ENCODE results near the gene NUDT16.

The NUDT16 gene

GRCh38 chr3:131381445-131382291, at the start of gene NUDT16 (continued):
- TF ChIP-seq YY1 (tag by site-specific recombination; IDR thresholded peaks at IDR 0.05), result peak; percentile 80; the same call in 1 of the 2 replicates
- TF ChIP-seq ZNF768 (tag by site-specific recombination; IDR thresholded peaks at IDR 0.05), result 0 out of 2 replicates have a peak, but pooled peaks have one; percentile 9
- TF ChIP-seq PATZ1 (tag by site-specific recombination; IDR thresholded peaks at IDR 0.05), result 0 out of 2 replicates have a peak, but pooled peaks have one; percentile 27
- peak; percentile 70 for TF ChIP-seq ZBTB20 (tag by site-specific recombination; IDR thresholded peaks at IDR 0.05)
- no peak for TF ChIP-seq ZFP37 (tag by site-specific recombination; IDR thresholded peaks at IDR 0.05)
- no peak for TF ChIP-seq ZNF10 (tag by site-specific recombination; IDR thresholded peaks at IDR 0.05)
- TF ChIP-seq KLF10 (tag by site-specific recombination; IDR thresholded peaks at IDR 0.05), result peak; percentile 99
- TF ChIP-seq WT1 (tag by site-specific recombination; IDR thresholded peaks at IDR 0.05), result no peak
- TF ChIP-seq OSR2 (tag by site-specific recombination; IDR thresholded peaks at IDR 0.05), result no peak
- peak; percentile 64; the same call in 1 of the 2 replicates for TF ChIP-seq ZBTB10 (tag by site-specific recombination; IDR thresholded peaks at IDR 0.05)
- no peak for TF ChIP-seq ZNF585B (tag by site-specific recombination; IDR thresholded peaks at IDR 0.05)
- TF ChIP-seq ZNF560 (tag by site-specific recombination; IDR thresholded peaks at IDR 0.05; ENCODE audit: borderline replicate concordance), result no peak
- TF ChIP-seq ZFHX2 (tag by site-specific recombination; conservative IDR thresholded peaks at IDR 0.05), result no peak
- peak; percentile 92 for TF ChIP-seq ZBTB8A (tag by site-specific recombination; IDR thresholded peaks at IDR 0.05)
- TF ChIP-seq ZNF398 (tag by site-specific recombination; IDR thresholded peaks at IDR 0.05), result no peak
- no peak for TF ChIP-seq GLI2 (tag by site-specific recombination; IDR thresholded peaks at IDR 0.05; ENCODE audit: borderline replicate concordance, low read depth)
- no peak for TF ChIP-seq ZNF138 (tag by site-specific recombination; IDR thresholded peaks at IDR 0.05; ENCODE audit: borderline replicate concordance)
- TF ChIP-seq TSHZ1 (tag by site-specific recombination; IDR thresholded peaks at IDR 0.05; ENCODE audit: borderline replicate concordance), result no peak
- no peak for TF ChIP-seq ZNF148 (tag by site-specific recombination; IDR thresholded peaks at IDR 0.05; ENCODE audit: borderline replicate concordance)
- TF ChIP-seq ZNF658 (tag by site-specific recombination; IDR thresholded peaks at IDR 0.05), result no peak
- TF ChIP-seq ZNF157 (tag by site-specific recombination; IDR thresholded peaks at IDR 0.05), result no peak
- no peak for TF ChIP-seq ZNF791 (tag by site-specific recombination; IDR thresholded peaks at IDR 0.05)
- TF ChIP-seq ZSCAN18 (tag by site-specific recombination; IDR thresholded peaks at IDR 0.05), result no peak
- TF ChIP-seq ZNF19 (tag by site-specific recombination; IDR thresholded peaks at IDR 0.05; ENCODE audit: low read depth), result no peak
- TF ChIP-seq ZFP41 (tag by site-specific recombination; IDR thresholded peaks at IDR 0.05; ENCODE audit: borderline replicate concordance), result no peak
